Mucosa of descending colon (tissue), 3 donors: ENCODE measurements around the gene MED12L. TPM values are rescaled to one million over a fixed set of nuclear protein-coding genes. Genes with fewer than 3 reads are reported as not detected.

Experiments used
- ATAC-seq: fragments of 200-7000 bp; cut with Tn5 transposase; one replicate; pipeline ENCODE4 v1.9.1; 2020; ENCODE audit warnings: mild to moderate bottlenecking, moderate library complexity
- DNase-seq, 3 donors: peaks; one replicate each; pipeline ENCODE4 v3.0.0-alpha.2; 2020
- H3K36me3 ChIP-seq: fragments of 200-600 bp; one replicate; pipeline ENCODE4 v1.8.0; 2021; ENCODE audit warnings: low read depth, mild to moderate bottlenecking
- H3K4me1 ChIP-seq: fragments of 200-600 bp; one replicate; pipeline ENCODE4 v1.8.0; 2021; ENCODE audit warnings: low read depth, mild to moderate bottlenecking
- H3K4me3 ChIP-seq: fragments of 200-600 bp; one replicate; pipeline ENCODE4 v1.8.0; 2021; ENCODE audit warnings: mild to moderate bottlenecking
- H3K9me3 ChIP-seq: fragments of 200-600 bp; one replicate; pipeline ENCODE4 v1.8.0; 2021; ENCODE audit warnings: mild to moderate bottlenecking
- intact Hi-C, 2 donors: fragments of 100-400 bp; cut with DNase I in 1 of 2; cut with micrococcal nuclease in 1 of 2; formaldehyde crosslinking; loops; one replicate each; pipeline versions ENCODE4 v1.11.0 to v1.11.1; 2022; cut with DNase I, micrococcal nuclease
- long read RNA-seq, 2 donors: library from polyadenylated mRNA; unstranded; transcript quantifications; one replicate each; pipeline ENCODE4 v2.0.0, GENCODE V29; 2019 to 2021
- total RNA-seq, 3 donors: library from RNA; stranded (reverse); fragmentation: NEBNext Ultra II Directional in 2 of 3; extraction: Animal tissue kit (Norgen Biotek cat#: 25700) in 2 of 3; gene quantifications; one replicate each; pipeline versions ENCODE4 v1.2.1 to v1.2.4, GENCODE V29; 2021 to 2023
- TF ChIP-seq, protein P1 (sequence below): fragments of 200-600 bp; IDR thresholded peaks from one replicate; pipeline ENCODE4 v1.8.0; 2022; ENCODE audit warnings: antibody characterized with exemption, mild to moderate bottlenecking
- donor health status: DM: no; HTN: no; CAD: no; lungs with moderate emphysema.
- donor health status: DM: no; HTN: no; CAD: no.
- donor health status: DM: no; HTN: yes; CAD: no.

The MED12L gene
- total RNA-seq: 1 to 10 TPM in 1 of 3 donors, under 1 TPM in 2; 0.39 to 2.4 (median 0.55) TPM
- long read RNA-seq, donor 1, partial matches to known transcripts: 1 of 4 reads
- long read RNA-seq, donor 1, other reads (novel, unspliced or antisense): 3 of 4 reads
- long read RNA-seq, donor 2: 0 reads

DNA sequence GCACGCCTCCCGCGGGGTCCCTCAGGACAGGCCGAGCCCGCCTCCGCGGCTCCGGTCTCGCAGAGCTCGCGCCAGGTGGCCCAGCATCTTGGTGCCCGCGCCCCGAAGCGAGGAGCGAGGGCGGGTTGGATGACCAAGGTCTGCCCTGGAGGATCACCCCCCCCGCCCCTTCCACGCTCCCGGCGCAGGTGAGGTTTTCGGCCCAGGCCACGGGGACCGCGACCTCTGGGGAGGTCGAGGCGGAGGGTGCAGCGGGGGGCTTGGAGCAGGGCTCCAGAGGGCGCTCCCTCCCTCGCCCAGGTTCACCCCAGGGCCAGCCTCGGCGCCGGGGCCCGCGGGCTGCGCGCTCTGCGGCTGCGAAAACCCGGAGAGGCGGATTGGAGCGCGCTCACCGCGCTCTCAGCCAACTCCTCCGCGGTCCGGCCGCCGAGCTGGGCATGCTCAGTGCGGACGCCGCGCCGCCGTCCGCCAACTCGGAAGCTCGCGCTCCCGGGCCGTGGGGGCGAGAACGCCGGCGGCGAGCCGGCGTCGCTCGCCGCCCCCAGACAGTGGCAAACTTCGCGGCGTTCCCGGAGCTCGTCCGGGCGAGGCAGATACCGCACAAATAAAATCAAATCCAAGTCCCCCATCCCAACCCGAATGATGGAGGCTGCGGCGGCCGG lies at the start of gene MED12L:
Gene MED12L (plus strand): TSS at position 438 of the 662 bp plus-strand sequence. CDS start 1,263 bp downstream, outside the sequence.
- TF ChIP-seq, protein P1, sequence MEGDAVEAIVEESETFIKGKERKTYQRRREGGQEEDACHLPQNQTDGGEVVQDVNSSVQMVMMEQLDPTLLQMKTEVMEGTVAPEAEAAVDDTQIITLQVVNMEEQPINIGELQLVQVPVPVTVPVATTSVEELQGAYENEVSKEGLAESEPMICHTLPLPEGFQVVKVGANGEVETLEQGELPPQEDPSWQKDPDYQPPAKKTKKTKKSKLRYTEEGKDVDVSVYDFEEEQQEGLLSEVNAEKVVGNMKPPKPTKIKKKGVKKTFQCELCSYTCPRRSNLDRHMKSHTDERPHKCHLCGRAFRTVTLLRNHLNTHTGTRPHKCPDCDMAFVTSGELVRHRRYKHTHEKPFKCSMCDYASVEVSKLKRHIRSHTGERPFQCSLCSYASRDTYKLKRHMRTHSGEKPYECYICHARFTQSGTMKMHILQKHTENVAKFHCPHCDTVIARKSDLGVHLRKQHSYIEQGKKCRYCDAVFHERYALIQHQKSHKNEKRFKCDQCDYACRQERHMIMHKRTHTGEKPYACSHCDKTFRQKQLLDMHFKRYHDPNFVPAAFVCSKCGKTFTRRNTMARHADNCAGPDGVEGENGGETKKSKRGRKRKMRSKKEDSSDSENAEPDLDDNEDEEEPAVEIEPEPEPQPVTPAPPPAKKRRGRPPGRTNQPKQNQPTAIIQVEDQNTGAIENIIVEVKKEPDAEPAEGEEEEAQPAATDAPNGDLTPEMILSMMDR: no peak
- intact Hi-C loops: no loop called here
- Histone ChIP-seq H3K36me3 (no peaks in the 10 kb centered on the region), H3K9me3 (no peaks in the 10 kb centered on the region), H3K4me3 (no peak within 1 kb of the TSS), H3K4me1 (peaks cover 20% of the 10 kb centered on the region)
- peak; percentile 68 to 82 (median 70) for DNase-seq
- peak; percentile 90 for ATAC-seq

- TF ChIP-seq, protein P1: no peak
- Histone ChIP-seq H3K4me3 (no peak overlapping the region), H3K9me3 (no peaks in the 10 kb centered on the region), H3K4me1 (no peaks in the 10 kb centered on the region), H3K36me3 (no peaks in the 10 kb centered on the region)
- ATAC-seq: peak; percentile 70
- peak in 1 of 3 donors; percentile 17 for DNase-seq
- intact Hi-C loops: no loop called here
These were observed 47.6 kb upstream of the MED12L start for GRCh38 chr3:151037746-151038477.

- TF ChIP-seq, protein P1: no peak
- no peaks in the 10 kb centered on the region for H3K36me3 ChIP-seq
- no peak overlapping the region for H3K4me3 ChIP-seq
- intact Hi-C loops: no loop called here
- H3K4me1 ChIP-seq: no peaks in the 10 kb centered on the region
- ATAC-seq (no peak), DNase-seq (no peak)
- H3K9me3 ChIP-seq: no peaks in the 10 kb centered on the region
These were observed 40.8 kb upstream of the MED12L start for GRCh38 chr3:151044706-151045105.

DNA sequence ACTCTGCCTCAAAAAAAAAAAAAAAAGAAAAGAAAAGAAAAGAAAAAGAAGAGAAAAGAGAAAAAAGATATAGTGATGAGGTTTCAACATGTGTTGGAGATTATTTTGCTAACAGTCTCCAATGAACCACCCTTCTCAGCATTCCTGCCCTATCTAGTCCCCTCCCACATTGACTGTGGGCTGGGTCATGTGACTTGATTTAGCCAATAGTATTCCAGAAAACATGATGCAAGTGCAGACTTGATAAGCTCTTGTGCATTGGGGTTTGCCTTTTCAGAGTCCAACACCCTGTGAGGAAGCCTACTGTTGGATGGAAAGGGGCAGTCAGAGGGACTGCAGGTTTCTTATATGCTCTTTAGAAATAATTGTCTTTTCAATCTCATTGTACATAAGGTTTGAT lies 37.8 kb upstream of the MED12L start:
- no peaks in the 10 kb centered on the region for H3K4me1 ChIP-seq
- TF ChIP-seq, protein P1: no peak
- H3K9me3 ChIP-seq: no peaks in the 10 kb centered on the region
- no peak overlapping the region for H3K4me3 ChIP-seq
- intact Hi-C loops: no loop called here
- no peak for DNase-seq
- no peak for ATAC-seq
- H3K36me3 ChIP-seq: no peaks in the 10 kb centered on the region

DNA sequence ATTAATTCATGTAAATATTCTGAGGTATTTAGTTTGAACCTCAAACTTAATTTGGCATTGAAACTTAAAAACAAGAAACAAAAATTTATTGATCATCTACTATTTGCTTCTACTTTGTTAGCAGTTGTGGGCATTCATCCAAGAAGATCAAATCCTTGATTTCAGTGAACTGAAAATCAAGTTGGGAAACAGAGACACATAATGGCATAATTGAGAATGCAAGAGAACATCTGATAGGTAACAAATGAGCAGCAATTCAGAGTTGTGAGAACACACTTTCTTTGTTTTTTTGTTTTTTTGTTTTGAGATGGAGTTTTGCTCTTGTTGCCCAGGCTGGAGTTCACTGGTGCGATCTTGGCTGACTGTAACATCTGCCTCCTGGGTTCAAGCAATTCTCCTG lies 33.9 kb upstream of the MED12L start:
- DNase-seq: no peak
- H3K9me3 ChIP-seq: no peaks in the 10 kb centered on the region
- no peaks in the 10 kb centered on the region for H3K4me1 ChIP-seq
- H3K36me3 ChIP-seq: no peaks in the 10 kb centered on the region
- no peak overlapping the region for H3K4me3 ChIP-seq
- TF ChIP-seq, protein P1: no peak
- intact Hi-C loops: no loop called here
- ATAC-seq: no peak
